Nephron progenitor cell (in vitro differentiated cells): ENCODE measurements around the gene EXTL1.

Experiments
- DNase-seq: peaks from one replicate; pipeline ENCODE4 v3.0.0; 2021
- H3K27ac Mint-ChIP-seq: 2 replicates; pipeline ENCODE4 v1.8.0; 2021; ENCODE audit warnings: mild to moderate bottlenecking, moderate library complexity, mixed read lengths
- H3K27me3 Mint-ChIP-seq: 2 replicates; pipeline ENCODE4 v1.8.0; 2021; ENCODE audit warnings: mild to moderate bottlenecking, low read depth, mixed read lengths; ENCODE audit not compliant: poor library complexity
- H3K36me3 Mint-ChIP-seq: 2 replicates; pipeline ENCODE4 v1.8.0; 2021; ENCODE audit warnings: low read depth, mixed read lengths
- H3K4me1 Mint-ChIP-seq: 2 replicates; pipeline ENCODE4 v1.8.0; 2021; ENCODE audit warnings: mixed read lengths
- H3K4me3 Mint-ChIP-seq: 2 replicates; pipeline ENCODE4 v1.8.0; 2021; ENCODE audit warnings: mild to moderate bottlenecking, moderate library complexity, mixed read lengths
- H3K9me3 Mint-ChIP-seq: 2 replicates; pipeline ENCODE4 v1.8.0; 2021; ENCODE audit warnings: mild to moderate bottlenecking, moderate library complexity, mixed read lengths
- CTCF ChIP-seq: fragments of 200-600 bp; sonication (generic); IDR thresholded peaks from 2 replicates; pipeline ENCODE4 v1.5.0; 2021; ENCODE audit warnings: antibody characterized with exemption

EXTL1 gene

GRCh38 chr1:26083208-26083607, 61.6 kb downstream of the EXTL1 start:
- no peak for DNase-seq
- Mint-ChIP-seq H3K4me1 (peaks cover 14% of the 10 kb centered on the region), H3K36me3 (no peaks in the 10 kb centered on the region), H3K27me3 (peaks cover 40% of the 10 kb centered on the region), H3K4me3 (no peak overlapping the region), H3K27ac (no peak overlapping the region), H3K9me3 (no peaks in the 10 kb centered on the region)
- no peak for TF ChIP-seq CTCF

GRCh38 chr1:26084091-26084561, 62.6 kb downstream of the EXTL1 start:
- Mint-ChIP-seq H3K36me3 (no peaks in the 10 kb centered on the region), H3K27ac (no peak overlapping the region)
- no peak for DNase-seq

GRCh38 chr1:26084844-26085243, 63.3 kb downstream of the EXTL1 start:
- TF ChIP-seq CTCF = no peak
- H3K36me3 Mint-ChIP-seq = no peaks in the 10 kb centered on the region
- H3K9me3 Mint-ChIP-seq = peaks cover 3% of the 10 kb centered on the region
- no peak overlapping the region for H3K4me3 Mint-ChIP-seq
- no peak for DNase-seq
- no peak overlapping the region for H3K27ac Mint-ChIP-seq
- no peaks in the 10 kb centered on the region for H3K4me1 Mint-ChIP-seq
- peaks cover 29% of the 10 kb centered on the region for H3K27me3 Mint-ChIP-seq

More at GRCh38 chr1:26084091-26084561, 62.6 kb downstream of the EXTL1 start:
- TF ChIP-seq CTCF = no peak
- Mint-ChIP-seq H3K9me3 (no peaks in the 10 kb centered on the region), H3K27me3 (peaks cover 34% of the 10 kb centered on the region), H3K4me1 (peaks cover 6% of the 10 kb centered on the region), H3K4me3 (no peak overlapping the region)
